IPS-18a (cell line): ENCODE data around the gene ARHGEF7.

Source experiments
- H3K27ac ChIP-seq: one replicate; pipeline ENCODE4 v1.5.1; 2013; ENCODE audit warnings: low read length
- H3K27me3 ChIP-seq: one replicate; pipeline ENCODE4 v1.6.1; 2013; ENCODE audit warnings: mild to moderate bottlenecking, low read length; ENCODE audit not compliant: control insufficient read depth, insufficient read depth
- H3K36me3 ChIP-seq: one replicate; pipeline ENCODE4 v1.6.1; 2013; ENCODE audit warnings: low read depth, low read length; ENCODE audit not compliant: control insufficient read depth
- H3K4me1 ChIP-seq: one replicate; pipeline ENCODE4 v1.6.1; 2013; ENCODE audit warnings: low read depth, low read length; ENCODE audit not compliant: control insufficient read depth
- H3K4me3 ChIP-seq: one replicate; pipeline ENCODE4 v1.5.1; 2013; ENCODE audit warnings: low read length
- H3K9ac ChIP-seq: one replicate; pipeline ENCODE4 v1.6.1; 2013; ENCODE audit warnings: mild to moderate bottlenecking, low read length, moderate library complexity
- H3K9me3 ChIP-seq: one replicate; pipeline ENCODE4 v1.6.1; 2013; ENCODE audit warnings: low read depth, low read length; ENCODE audit not compliant: control insufficient read depth

ARHGEF7 gene

GRCh38 chr13:111329641-111330040, 214.5 kb downstream of the ARHGEF7 start:
- Histone ChIP-seq H3K36me3 (no peaks in the 10 kb centered on the region), H3K27me3 (no peaks in the 10 kb centered on the region), H3K9me3 (no peaks in the 10 kb centered on the region), H3K27ac (no peak overlapping the region), H3K9ac (no peak overlapping the region), H3K4me1 (no peaks in the 10 kb centered on the region), H3K4me3 (no peak overlapping the region)

GRCh38 chr13:111330066-111330610, 215.0 kb downstream of the ARHGEF7 start:
- Histone ChIP-seq H3K36me3 (no peaks in the 10 kb centered on the region), H3K4me3 (no peak overlapping the region), H3K4me1 (no peaks in the 10 kb centered on the region), H3K27ac (no peak overlapping the region), H3K9me3 (no peaks in the 10 kb centered on the region), H3K9ac (no peak overlapping the region), H3K27me3 (no peaks in the 10 kb centered on the region)

GRCh38 chr13:111335298-111335697, 220.2 kb downstream of the ARHGEF7 start:
- H3K36me3 ChIP-seq: no peaks in the 10 kb centered on the region
- no peaks in the 10 kb centered on the region for H3K4me1 ChIP-seq
- no peaks in the 10 kb centered on the region for H3K27me3 ChIP-seq
- H3K4me3 ChIP-seq: no peak overlapping the region
- H3K9me3 ChIP-seq: no peaks in the 10 kb centered on the region
- H3K27ac ChIP-seq: no peak overlapping the region
- H3K9ac ChIP-seq: no peak overlapping the region

GRCh38 chr13:111336666-111337065, 221.6 kb downstream of the ARHGEF7 start:
- no peak overlapping the region for H3K27ac ChIP-seq
- H3K36me3 ChIP-seq: no peaks in the 10 kb centered on the region
- no peak overlapping the region for H3K4me3 ChIP-seq
- no peaks in the 10 kb centered on the region for H3K4me1 ChIP-seq
- H3K27me3 ChIP-seq: no peaks in the 10 kb centered on the region
- no peak overlapping the region for H3K9ac ChIP-seq
- no peaks in the 10 kb centered on the region for H3K9me3 ChIP-seq

- Histone ChIP-seq H3K27me3 (no peaks in the 10 kb centered on the region), H3K4me3 (no peak overlapping the region), H3K36me3 (no peaks in the 10 kb centered on the region), H3K27ac (no peak overlapping the region), H3K9me3 (no peaks in the 10 kb centered on the region), H3K9ac (no peak overlapping the region), H3K4me1 (no peaks in the 10 kb centered on the region)
These were observed 222.1 kb downstream of the ARHGEF7 start for GRCh38 chr13:111337206-111337605.

GRCh38 chr13:111337741-111338140, 222.6 kb downstream of the ARHGEF7 start:
- H3K9ac ChIP-seq: no peak overlapping the region
- H3K36me3 ChIP-seq: no peaks in the 10 kb centered on the region
- no peaks in the 10 kb centered on the region for H3K27me3 ChIP-seq
- no peak overlapping the region for H3K27ac ChIP-seq
- no peak overlapping the region for H3K4me3 ChIP-seq
- H3K9me3 ChIP-seq: no peaks in the 10 kb centered on the region
- no peaks in the 10 kb centered on the region for H3K4me1 ChIP-seq

GRCh38 chr13:111338841-111339240, 223.7 kb downstream of the ARHGEF7 start:
- H3K36me3 ChIP-seq: no peaks in the 10 kb centered on the region
- no peak overlapping the region for H3K4me3 ChIP-seq
- no peaks in the 10 kb centered on the region for H3K27me3 ChIP-seq
- H3K9me3 ChIP-seq: no peaks in the 10 kb centered on the region
- H3K27ac ChIP-seq: no peak overlapping the region
- H3K4me1 ChIP-seq: no peaks in the 10 kb centered on the region
- H3K9ac ChIP-seq: no peak overlapping the region

- no peaks in the 10 kb centered on the region for H3K27me3 ChIP-seq
- H3K27ac ChIP-seq: no peak overlapping the region
- H3K9me3 ChIP-seq: no peaks in the 10 kb centered on the region
- no peaks in the 10 kb centered on the region for H3K36me3 ChIP-seq
- H3K4me3 ChIP-seq: no peak overlapping the region
- no peaks in the 10 kb centered on the region for H3K4me1 ChIP-seq
- no peak overlapping the region for H3K9ac ChIP-seq
These were observed 224.4 kb downstream of the ARHGEF7 start for GRCh38 chr13:111339366-111340143.

GRCh38 chr13:111341886-111342285, 226.8 kb downstream of the ARHGEF7 start:
- H3K27ac ChIP-seq: no peak overlapping the region
- no peak overlapping the region for H3K9ac ChIP-seq
- H3K27me3 ChIP-seq: no peaks in the 10 kb centered on the region
- H3K36me3 ChIP-seq: no peaks in the 10 kb centered on the region
- H3K9me3 ChIP-seq: no peaks in the 10 kb centered on the region
- H3K4me3 ChIP-seq: no peak overlapping the region
- no peaks in the 10 kb centered on the region for H3K4me1 ChIP-seq

- Histone ChIP-seq H3K4me1 (no peaks in the 10 kb centered on the region), H3K27me3 (no peaks in the 10 kb centered on the region), H3K9ac (no peak overlapping the region), H3K36me3 (no peaks in the 10 kb centered on the region), H3K27ac (no peak overlapping the region), H3K9me3 (no peaks in the 10 kb centered on the region), H3K4me3 (no peak overlapping the region)
These were observed 227.6 kb downstream of the ARHGEF7 start for GRCh38 chr13:111342721-111343120.

- Histone ChIP-seq H3K9ac (no peak overlapping the region), H3K27ac (no peak overlapping the region), H3K27me3 (no peaks in the 10 kb centered on the region), H3K9me3 (no peaks in the 10 kb centered on the region), H3K36me3 (no peaks in the 10 kb centered on the region), H3K4me1 (no peaks in the 10 kb centered on the region), H3K4me3 (no peak overlapping the region)
These were observed 228.2 kb downstream of the ARHGEF7 start for GRCh38 chr13:111343186-111343805.
